MCF 10A (cell line): ENCODE results near the gene DUSP28. TPM values are rescaled to one million over a fixed set of nuclear protein-coding genes. Genes with fewer than 3 reads are reported as not detected.

Experiments used
- BruUV-seq: library from RNA; stranded (reverse); fragments of 400-500 nt; replicated peaks from 2 replicates; lab custom pipeline; 2021; lab: Mats Ljungman, UMichigan
- CTCF ChIA-PET: fragments of 300-600 bp; sonication (Branson Sonifier 250); formaldehyde crosslinking; extraction: SDS; loops from one replicate; lab custom pipeline; 2021; ENCODE audit warnings: antibody characterized with exemption, inconsistent platforms; lab: Yijun Ruan, JAX
- POLR2A ChIA-PET: fragments of 300-600, 350-650 bp; sonication (Branson Sonifier 250); formaldehyde crosslinking; extraction: SDS; loops from one replicate; lab custom pipeline; 2020; ENCODE audit warnings: antibody characterized with exemption, inconsistent platforms; lab: Yijun Ruan, JAX
- DNase-seq: peaks from one replicate; pipeline ENCODE4 v3.0.0-alpha.2; 2018; ENCODE audit not compliant: unreplicated experiment
- H3K27ac Mint-ChIP-seq: one replicate; pipeline ENCODE4 v1.8.0; 2022; ENCODE audit warnings: mild to moderate bottlenecking, low read depth, mixed read lengths; ENCODE audit not compliant: unreplicated experiment
- H3K27me3 Mint-ChIP-seq: one replicate; pipeline ENCODE4 v1.8.0; 2022; ENCODE audit warnings: mixed read lengths; ENCODE audit not compliant: insufficient read depth, unreplicated experiment
- H3K36me3 Mint-ChIP-seq: one replicate; pipeline ENCODE4 v1.8.0; 2022; ENCODE audit warnings: mild to moderate bottlenecking, moderate library complexity, mixed read lengths; ENCODE audit not compliant: insufficient read depth, unreplicated experiment
- H3K4me1 Mint-ChIP-seq: one replicate; pipeline ENCODE4 v1.8.0; 2022; ENCODE audit warnings: mixed read lengths; ENCODE audit not compliant: insufficient read depth, unreplicated experiment
- H3K4me3 Mint-ChIP-seq: one replicate; pipeline ENCODE4 v1.8.0; 2022; ENCODE audit warnings: mild to moderate bottlenecking, moderate library complexity, mixed read lengths; ENCODE audit not compliant: unreplicated experiment
- H3K9me3 Mint-ChIP-seq: one replicate; pipeline ENCODE4 v1.8.0; 2022; ENCODE audit warnings: mixed read lengths; ENCODE audit not compliant: unreplicated experiment
- CTCF ChIP-seq: fragments of 200-600 bp; IDR thresholded peaks from one replicate; pipeline ENCODE4 v1.8.0; 2022; ENCODE audit warnings: antibody characterized with exemption, mild to moderate bottlenecking; ENCODE audit not compliant: unreplicated experiment
- intact Hi-C: fragments of 100-400 bp; cut with micrococcal nuclease; formaldehyde crosslinking; loops from 2 replicates; pipeline ENCODE4 v1.14.1; 2022
- total RNA-seq: library from RNA; stranded (reverse); gene quantifications from 2 replicates; pipeline ENCODE4 v1.2.3, GENCODE V29; 2022

Gene DUSP28
- total RNA-seq, 1 experiment from 2014 or later: 5.2 TPM

GRCh38 chr2:240572141-240573031 is 12.2 kb downstream of the DUSP28 start:
- no peak for DNase-seq
- no TSS peak for BruUV-seq
- Mint-ChIP-seq H3K4me1 (peaks cover 11% of the 10 kb centered on the region), H3K9me3 (no peaks in the 10 kb centered on the region), H3K27me3 (no peaks in the 10 kb centered on the region), H3K27ac (no peak overlapping the region), H3K4me3 (no peak overlapping the region), H3K36me3 (peaks cover 12% of the 10 kb centered on the region)
- ChIA-PET CTCF (no interaction called here), POLR2A (no interaction called here)
- intact Hi-C loops: no loop called here
- TF ChIP-seq CTCF: no peak

GRCh38 chr2:240573071-240573515 is 12.9 kb downstream of the DUSP28 start:
- POLR2A ChIA-PET: interaction anchor here (1.6 kb wide), 1 partner anchor 13 kb away, joined by 6 read pairs; the partner anchor contains the start of gene CAPN10
- H3K27ac Mint-ChIP-seq: no peak overlapping the region

GRCh38 chr2:240573516-240574385 is 13.6 kb downstream of the DUSP28 start:
- H3K4me3 Mint-ChIP-seq: no peak overlapping the region
- H3K4me1 Mint-ChIP-seq: peaks cover 9% of the 10 kb centered on the region
- ChIA-PET POLR2A (interaction anchor here (0.7 to 1.6 kb wide), 2 partner anchors 12 to 340 kb away, joined by 4 to 6 read pairs; partner anchors contain the start of gene CAPN10), CTCF (no interaction called here)
- no peak overlapping the region for H3K27ac Mint-ChIP-seq
- no peaks in the 10 kb centered on the region for H3K27me3 Mint-ChIP-seq
- no peak for TF ChIP-seq CTCF
- intact Hi-C loops: no loop called here
- BruUV-seq: no TSS peak
- H3K36me3 Mint-ChIP-seq: peaks cover 15% of the 10 kb centered on the region
- DNase-seq: no peak
- H3K9me3 Mint-ChIP-seq: no peaks in the 10 kb centered on the region

More at GRCh38 chr2:240573071-240573515, 12.9 kb downstream of the DUSP28 start:
- H3K9me3 Mint-ChIP-seq: no peaks in the 10 kb centered on the region
- CTCF ChIA-PET: no interaction called here
- intact Hi-C loops: no loop called here
- TF ChIP-seq CTCF: no peak
- DNase-seq: no peak
- peaks cover 12% of the 10 kb centered on the region for H3K36me3 Mint-ChIP-seq
- BruUV-seq: no TSS peak
- H3K4me1 Mint-ChIP-seq: peaks cover 5% of the 10 kb centered on the region
- no peak overlapping the region for H3K4me3 Mint-ChIP-seq
- no peaks in the 10 kb centered on the region for H3K27me3 Mint-ChIP-seq
